B cell (primary cell): ENCODE results near the gene SIPA1L3. TPM values are rescaled to one million over a fixed set of nuclear protein-coding genes. Genes with fewer than 3 reads are reported as not detected.

ENCODE experiments used
- ATAC-seq: fragments of 200-7000 bp; cut with Tn5 transposase; one replicate; pipeline ENCODE4 v1.10.0; 2021; ENCODE audit warnings: low read depth, mild to moderate bottlenecking, moderate number of reproducible peaks, moderate library complexity
- CTCF ChIA-PET: fragments of 350-600 bp; sonication (Branson Sonifier 250); formaldehyde crosslinking; loops from one replicate; lab custom pipeline; 2021; ENCODE audit warnings: antibody characterized with exemption, inconsistent platforms; lab: Charles Lee
- POLR2A ChIA-PET: fragments of 350-600 bp; sonication (Branson Sonifier 250); formaldehyde crosslinking; loops from one replicate; lab custom pipeline; 2021; ENCODE audit warnings: antibody characterized with exemption; lab: Charles Lee
- DNase-seq: peaks from one replicate; pipeline ENCODE4 v3.0.0; 2013
- H2AFZ ChIP-seq: 2 replicates; pipeline ENCODE4 v1.6.1; 2012; ENCODE audit warnings: mild to moderate bottlenecking, low read depth, low read length; ENCODE audit not compliant: insufficient read depth, poor library complexity, severe bottlenecking
- H3K27ac ChIP-seq, 2 donors: 1 replicate in 1 of 2; 2 replicates in 1 of 2; pipeline ENCODE4 v1.5.1; 2012 to 2013; ENCODE audit warnings: low read length in 2 of 2, mild to moderate bottlenecking in 2 of 2, moderate library complexity in 1 of 2
- H3K27me3 ChIP-seq, 4 experiments: fragments of 200-600 bp in 1 of 4; sonication (generic) in 1 of 4; replicated peaks in 1 of 4; 1 replicate in 2 of 4; 2 replicates in 2 of 4; pipeline versions ENCODE4 v1.6.1 to v1.7.0; 2013 to 2016; ENCODE audit warnings: low read length in 3 of 4, mild to moderate bottlenecking in 2 of 4, mixed read lengths in 1 of 4, moderate library complexity in 1 of 4; ENCODE audit not compliant: insufficient read depth in 4 of 4, control insufficient read depth in 3 of 4; ENCODE audit errors: control extremely low read depth in 1 of 4
- H3K36me3 ChIP-seq, 2 experiments: replicated peaks in 1 of 2; 1 replicate in 1 of 2; 2 replicates in 1 of 2; pipeline versions ENCODE4 v1.6.1 to v1.7.1; 2013; ENCODE audit warnings: low read length in 1 of 2; ENCODE audit not compliant: insufficient read depth in 2 of 2, control insufficient read depth in 1 of 2; ENCODE audit errors: control extremely low read depth in 1 of 2, extremely low read depth in 1 of 2
- H3K4me1 ChIP-seq, 2 donors: fragments of 200-600 bp in 1 of 2; sonication (generic) in 1 of 2; 1 replicate in 1 of 2; 2 replicates in 1 of 2; pipeline versions ENCODE4 v1.5.1 to v1.6.1; 2013 to 2017; ENCODE audit warnings: low read length in 2 of 2; ENCODE audit not compliant: control insufficient read depth in 2 of 2, insufficient read depth in 2 of 2
- H3K4me2 ChIP-seq: replicated peaks from 2 replicates; pipeline ENCODE3; 2012; ENCODE audit warnings: mild to moderate bottlenecking, low read depth, low read length; ENCODE audit not compliant: poor library complexity, severe bottlenecking
- H3K4me3 ChIP-seq, 5 experiments: fragments of 200-600 bp in 1 of 5; sonication (generic) in 1 of 5; 1 replicate in 3 of 5; 2 replicates in 2 of 5; pipeline versions ENCODE4 v1.5.1 to v1.7.0; 2011 to 2016; ENCODE audit warnings: low read length in 4 of 5, mild to moderate bottlenecking in 4 of 5, low read depth in 2 of 5, control low read depth in 1 of 5, moderate library complexity in 1 of 5; ENCODE audit not compliant: insufficient read depth in 1 of 5; ENCODE audit errors: control extremely low read depth in 1 of 5, extremely low read depth in 1 of 5
- H3K79me2 ChIP-seq: fragments of 200-600 bp; sonication (generic); one replicate; pipeline ENCODE4 v1.6.0; 2016; ENCODE audit warnings: low read length; ENCODE audit not compliant: control insufficient read depth, insufficient read depth
- H3K9ac ChIP-seq: fragments of 200-600 bp; sonication (generic); 2 replicates; pipeline ENCODE4 v1.6.1; 2017; ENCODE audit warnings: mild to moderate bottlenecking, low read length, moderate library complexity
- H3K9me3 ChIP-seq, 3 donors: one replicate each; pipeline versions ENCODE4 v1.6.1 to v1.7.1; 2013; ENCODE audit warnings: low read length in 2 of 3; ENCODE audit not compliant: control insufficient read depth in 2 of 3, insufficient read depth in 1 of 3; ENCODE audit errors: control extremely low read depth in 1 of 3
- H4K20me1 ChIP-seq: 2 replicates; pipeline ENCODE4 v1.6.0; 2012; ENCODE audit warnings: mild to moderate bottlenecking, low read length; ENCODE audit not compliant: insufficient read depth, control insufficient read depth, poor library complexity, severe bottlenecking
- H3K27ac Mint-ChIP-seq: one replicate; pipeline ENCODE4 v1.8.0; 2021; ENCODE audit warnings: mixed read lengths
- H3K27me3 Mint-ChIP-seq: one replicate; pipeline ENCODE4 v1.8.0; 2021; ENCODE audit warnings: mixed read lengths
- H3K4me1 Mint-ChIP-seq: one replicate; pipeline ENCODE4 v1.8.0; 2021; ENCODE audit warnings: mixed read lengths
- H3K4me3 Mint-ChIP-seq: one replicate; pipeline ENCODE4 v1.8.0; 2021; ENCODE audit warnings: mixed read lengths
- H3K9me3 Mint-ChIP-seq: one replicate; pipeline ENCODE4 v1.8.0; 2022; ENCODE audit warnings: mixed read lengths; ENCODE audit not compliant: insufficient read depth
- EZH2 ChIP-seq: IDR thresholded peaks from 2 replicates; pipeline ENCODE4 v1.6.1; 2012; ENCODE audit warnings: borderline replicate concordance, low read depth, mild to moderate bottlenecking, moderate library complexity, low read length; ENCODE audit not compliant: insufficient read depth, poor library complexity, severe bottlenecking
- WGBS: methylation state at CpG from one replicate; pipeline ENCODE4 v1.1.5; 2013; ENCODE audit warnings: missing lambda C conversion rate; ENCODE audit not compliant: insufficient coverage; 5-methylcytosine and 5-hydroxymethylcytosine counted together
- intact Hi-C: fragments of 100-400 bp; cut with micrococcal nuclease; formaldehyde crosslinking; loops from one replicate; pipeline ENCODE4 v1.10.0; 2022
- polyA plus RNA-seq: library from polyadenylated mRNA; depleted of rRNA; stranded (reverse); fragments of >200 nt; gene quantifications from 2 replicates; pipeline ENCODE4 v1.2.3, GENCODE V29; 2012
- total RNA-seq, 2 donors: library from RNA; stranded (reverse); fragments of 120-200 nt in 1 of 2; gene quantifications; 1 replicate in 1 of 2; 2 replicates in 1 of 2; pipeline versions ENCODE4 v1.2.3 to v1.2.4, GENCODE V29; 2013 to 2022
- TF ChIP-seq, protein P1 (sequence below): fragments of 200-600 bp; IDR thresholded peaks from one replicate; pipeline ENCODE4 v1.8.0; 2022; ENCODE audit warnings: antibody characterized with exemption, mild to moderate bottlenecking

Gene SIPA1L3
- total and polyA plus RNA-seq, 2 donors (not counting 1 experiment from before 2014, with no cell fraction given): 48.3 to 295 TPM

DNA sequence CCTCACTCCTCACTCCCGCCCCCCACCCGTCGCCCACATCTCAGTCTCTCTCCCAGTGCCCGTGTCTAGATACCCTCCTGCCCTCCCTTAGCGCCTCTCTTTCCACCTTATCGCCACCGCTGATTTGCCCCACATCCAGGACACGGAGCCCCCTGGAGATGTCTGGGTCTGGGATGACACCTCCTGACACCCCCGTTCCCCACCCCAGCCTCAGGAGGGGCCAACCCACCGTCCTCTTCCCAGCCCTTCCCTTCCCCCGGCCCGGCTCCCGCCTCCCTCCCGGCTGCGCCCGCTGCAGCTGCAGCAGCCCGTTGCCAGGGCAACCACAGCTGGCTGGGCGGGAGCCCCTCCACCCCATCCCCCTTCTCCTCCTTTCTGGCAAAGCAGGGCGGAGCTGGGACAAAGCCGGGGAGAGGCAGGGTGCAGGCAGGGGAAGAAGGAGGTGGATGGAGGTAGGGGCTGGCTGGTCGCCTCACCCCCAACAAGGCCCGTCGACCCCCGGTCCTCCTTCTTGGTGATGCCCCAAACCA lies 303.5 kb downstream of the SIPA1L3 start:
- peaks cover 26 to 29% of the 10 kb centered on the region in 2 donors for H3K4me1 ChIP-seq
- peak overlapping the region; percentile 51 for H3K4me3 Mint-ChIP-seq
- H3K4me3 ChIP-seq: no peak overlapping the region
- H3K27me3 Mint-ChIP-seq: peaks cover 25% of the 10 kb centered on the region
- peaks cover 0 to 44% (median 15%) of the 10 kb centered on the region in 4 experiments for H3K27me3 ChIP-seq
- no peak overlapping the region for H3K27ac ChIP-seq
- TF ChIP-seq, protein P1, sequence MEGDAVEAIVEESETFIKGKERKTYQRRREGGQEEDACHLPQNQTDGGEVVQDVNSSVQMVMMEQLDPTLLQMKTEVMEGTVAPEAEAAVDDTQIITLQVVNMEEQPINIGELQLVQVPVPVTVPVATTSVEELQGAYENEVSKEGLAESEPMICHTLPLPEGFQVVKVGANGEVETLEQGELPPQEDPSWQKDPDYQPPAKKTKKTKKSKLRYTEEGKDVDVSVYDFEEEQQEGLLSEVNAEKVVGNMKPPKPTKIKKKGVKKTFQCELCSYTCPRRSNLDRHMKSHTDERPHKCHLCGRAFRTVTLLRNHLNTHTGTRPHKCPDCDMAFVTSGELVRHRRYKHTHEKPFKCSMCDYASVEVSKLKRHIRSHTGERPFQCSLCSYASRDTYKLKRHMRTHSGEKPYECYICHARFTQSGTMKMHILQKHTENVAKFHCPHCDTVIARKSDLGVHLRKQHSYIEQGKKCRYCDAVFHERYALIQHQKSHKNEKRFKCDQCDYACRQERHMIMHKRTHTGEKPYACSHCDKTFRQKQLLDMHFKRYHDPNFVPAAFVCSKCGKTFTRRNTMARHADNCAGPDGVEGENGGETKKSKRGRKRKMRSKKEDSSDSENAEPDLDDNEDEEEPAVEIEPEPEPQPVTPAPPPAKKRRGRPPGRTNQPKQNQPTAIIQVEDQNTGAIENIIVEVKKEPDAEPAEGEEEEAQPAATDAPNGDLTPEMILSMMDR: no peak
- TF ChIP-seq EZH2: no peak
- no peaks in the 10 kb centered on the region for H3K79me2 ChIP-seq
- peaks cover 0 to 12% (median 0%) of the 10 kb centered on the region in 3 donors for H3K9me3 ChIP-seq
- ATAC-seq: no peak
- H3K9ac ChIP-seq: no peak overlapping the region
- peaks cover 38% of the 10 kb centered on the region for H4K20me1 ChIP-seq
- H3K36me3 ChIP-seq: peaks cover 0 to 16% of the 10 kb centered on the region in 2 experiments
- H3K4me2 ChIP-seq: peak overlapping the region; percentile 53
- intact Hi-C loops: no loop called here
- H2AFZ ChIP-seq: no peak overlapping the region
- no peaks in the 10 kb centered on the region for H3K9me3 Mint-ChIP-seq
- peaks cover 31% of the 10 kb centered on the region for H3K4me1 Mint-ChIP-seq
- ChIA-PET CTCF (no interaction called here), POLR2A (interaction anchor here (0.7 kb wide), 2 partner anchors 35 to 45 kb away, joined by 3 to 7 read pairs; no protein-coding TSS in a partner anchor)
- no peak overlapping the region for H3K27ac Mint-ChIP-seq
- WGBS: 5% methylated on average over 12 of the region's 24 CpGs
- peak; percentile 45 for DNase-seq

DNA sequence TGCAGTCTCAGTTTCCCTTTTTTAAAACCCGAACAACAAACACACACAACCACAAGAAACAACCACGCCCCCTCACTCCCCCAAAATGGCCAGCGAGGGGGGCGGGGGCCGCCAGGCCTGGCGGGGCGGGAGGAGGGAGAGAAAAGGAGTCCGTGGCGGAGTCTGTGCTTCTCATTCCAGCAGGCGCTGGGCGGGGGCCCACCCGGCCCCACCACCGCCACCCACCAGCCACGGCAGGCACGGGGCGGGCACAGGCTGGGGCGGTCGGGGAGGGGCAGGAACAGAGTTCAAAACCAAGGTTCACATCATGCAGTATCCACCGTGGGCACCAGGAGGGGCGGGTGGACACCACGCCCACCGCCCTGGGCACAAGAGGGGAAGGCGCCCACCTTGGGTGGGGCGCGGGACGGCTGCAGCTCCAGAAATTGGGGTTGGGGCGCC lies 304.2 kb downstream of the SIPA1L3 start:
- 10% methylated on average over 10 of the region's 27 CpGs for WGBS
- Histone ChIP-seq H3K27me3 (peaks cover 0 to 44% (median 16%) of the 10 kb centered on the region in 4 experiments), H3K79me2 (no peaks in the 10 kb centered on the region), H2AFZ (no peak overlapping the region), H3K4me1 (peaks cover 26 to 29% of the 10 kb centered on the region in 2 donors), H3K36me3 (peaks cover 0 to 10% of the 10 kb centered on the region in 2 experiments), H3K9me3 (peaks cover 0 to 12% (median 0%) of the 10 kb centered on the region in 3 donors), H3K4me2 (peak overlapping the region; percentile 53), H3K9ac (no peak overlapping the region), H3K4me3 (no peak overlapping the region), H3K27ac (no peak overlapping the region), H4K20me1 (peaks cover 32% of the 10 kb centered on the region)
- ATAC-seq: peak; percentile 43
- no peaks in the 10 kb centered on the region for H3K9me3 Mint-ChIP-seq
- ChIA-PET POLR2A (interaction anchor here (0.7 kb wide), 2 partner anchors 36 to 166 kb away, joined by 4 to 7 read pairs; no protein-coding TSS in a partner anchor), CTCF (no interaction called here)
- TF ChIP-seq, protein P1: no peak
- no peak for TF ChIP-seq EZH2
- DNase-seq: peak; percentile 43
- H3K27ac Mint-ChIP-seq: no peak overlapping the region
- intact Hi-C loops: no loop called here
- H3K4me1 Mint-ChIP-seq: peaks cover 31% of the 10 kb centered on the region
- peak overlapping the region; percentile 39 for H3K4me3 Mint-ChIP-seq
- H3K27me3 Mint-ChIP-seq: peaks cover 25% of the 10 kb centered on the region
